ENCODE data around the gene B4GALT6.

Gene B4GALT6

DNA sequence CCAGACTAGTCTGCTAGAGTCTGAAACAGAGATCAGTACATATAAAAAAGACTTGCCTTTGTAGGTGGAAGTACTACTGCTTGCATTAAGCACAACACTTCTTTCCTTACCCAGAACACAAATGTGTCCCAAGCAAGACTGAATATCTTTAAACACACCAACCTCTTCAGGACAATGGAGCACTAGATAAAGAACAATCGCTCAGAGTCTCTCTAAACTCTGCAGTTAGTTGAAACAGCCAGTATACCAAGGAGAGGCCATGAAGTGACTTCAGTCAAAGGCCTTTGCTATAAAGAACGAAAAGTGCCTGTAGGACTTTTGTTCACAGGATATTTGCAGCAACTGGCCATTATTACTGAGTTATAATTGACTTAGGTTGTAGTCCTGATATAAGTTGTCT is 9.9 kb upstream of the B4GALT6 start:
- DNase-seq (ENCODE audit: low read depth in 2 of 3, low spot score in 2 of 3) = no peak

DNA sequence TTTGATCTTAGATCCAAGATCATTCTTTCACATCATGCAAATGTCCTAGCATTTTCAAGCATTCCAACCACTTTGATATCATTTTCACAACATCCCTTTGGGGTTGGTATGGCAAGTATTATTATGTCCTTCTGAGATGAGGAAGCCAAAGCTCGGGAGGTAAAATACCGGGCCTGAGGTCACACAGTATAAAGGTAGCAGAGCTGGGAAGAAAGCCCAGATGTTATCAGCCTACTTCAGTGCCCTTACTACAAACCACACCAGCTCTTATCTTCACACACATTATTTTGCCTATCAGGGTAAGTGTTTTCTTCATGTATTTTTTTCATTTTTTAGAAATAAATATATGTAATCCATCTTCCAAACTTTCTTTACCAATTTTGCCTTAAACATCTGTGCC is 4.2 kb upstream of the B4GALT6 start:
- DNase-seq (ENCODE audit: low read depth in 2 of 3, low spot score in 2 of 3) = no peak

DNA sequence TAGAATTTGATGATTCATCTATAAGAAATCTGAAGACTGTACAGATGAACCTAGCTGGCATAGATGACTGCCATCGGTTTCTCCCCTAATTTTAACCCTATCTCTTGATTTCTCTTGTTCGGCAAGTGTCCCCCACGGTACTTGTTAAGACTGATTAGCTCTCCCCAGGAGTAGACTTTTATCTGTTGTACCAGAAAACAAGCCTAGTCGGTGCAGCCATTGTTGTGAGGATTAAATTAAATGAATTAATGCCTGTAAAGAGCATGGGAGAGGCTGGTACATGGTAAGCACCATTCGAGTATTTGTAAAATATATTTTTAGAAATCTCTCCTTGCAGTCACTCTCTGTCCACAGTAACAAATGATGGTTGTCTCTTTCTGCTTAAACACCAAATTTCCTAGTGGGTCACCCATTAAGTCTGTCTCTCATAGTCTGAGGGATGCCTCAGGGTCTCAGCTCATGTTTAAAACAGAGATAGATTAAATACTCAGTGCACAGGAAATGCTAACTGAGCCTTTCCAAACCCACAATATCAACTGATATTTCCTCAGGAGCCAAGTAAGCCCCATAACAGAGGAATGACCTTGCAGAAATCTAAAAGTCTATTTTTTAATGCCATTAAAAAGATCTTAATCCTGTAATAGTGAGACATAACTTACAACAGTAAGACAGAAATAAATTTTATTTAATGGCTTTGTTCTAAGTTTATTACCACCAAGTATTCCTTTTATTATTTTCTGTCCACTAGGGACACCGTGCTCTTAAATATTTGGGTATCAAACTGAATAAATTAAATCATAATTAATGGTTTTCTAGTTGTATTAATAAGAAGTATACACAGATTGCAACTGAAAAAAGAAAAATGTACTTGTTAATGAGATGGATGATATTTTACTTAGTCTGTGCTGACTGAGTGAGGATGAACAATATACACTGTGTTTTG is 2.9 kb upstream of the B4GALT6 start:
- no peak for DNase-seq (ENCODE audit: low read depth in 2 of 3, low spot score in 2 of 3)

DNA sequence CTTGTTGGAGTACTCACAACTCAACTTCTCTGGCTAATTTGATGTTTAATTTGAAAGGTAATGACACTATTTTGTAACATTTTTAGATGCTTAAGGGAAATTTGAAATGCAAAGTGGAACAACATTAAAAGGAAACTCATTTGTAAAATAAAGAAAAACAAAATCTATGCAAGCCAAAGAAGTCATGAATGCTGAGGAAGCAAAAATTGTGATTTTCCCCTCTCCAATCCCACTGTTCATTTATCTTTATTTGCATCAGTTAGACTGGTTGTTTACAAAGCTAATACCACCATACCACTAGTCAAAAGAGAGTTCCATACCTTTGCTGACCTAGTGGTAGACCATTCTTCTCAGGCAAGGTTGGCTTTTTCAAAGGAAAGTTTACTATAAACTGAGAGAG is 2.2 kb upstream of the B4GALT6 start:
- DNase-seq (ENCODE audit: low read depth in 2 of 3, low spot score in 2 of 3) = no peak

DNA sequence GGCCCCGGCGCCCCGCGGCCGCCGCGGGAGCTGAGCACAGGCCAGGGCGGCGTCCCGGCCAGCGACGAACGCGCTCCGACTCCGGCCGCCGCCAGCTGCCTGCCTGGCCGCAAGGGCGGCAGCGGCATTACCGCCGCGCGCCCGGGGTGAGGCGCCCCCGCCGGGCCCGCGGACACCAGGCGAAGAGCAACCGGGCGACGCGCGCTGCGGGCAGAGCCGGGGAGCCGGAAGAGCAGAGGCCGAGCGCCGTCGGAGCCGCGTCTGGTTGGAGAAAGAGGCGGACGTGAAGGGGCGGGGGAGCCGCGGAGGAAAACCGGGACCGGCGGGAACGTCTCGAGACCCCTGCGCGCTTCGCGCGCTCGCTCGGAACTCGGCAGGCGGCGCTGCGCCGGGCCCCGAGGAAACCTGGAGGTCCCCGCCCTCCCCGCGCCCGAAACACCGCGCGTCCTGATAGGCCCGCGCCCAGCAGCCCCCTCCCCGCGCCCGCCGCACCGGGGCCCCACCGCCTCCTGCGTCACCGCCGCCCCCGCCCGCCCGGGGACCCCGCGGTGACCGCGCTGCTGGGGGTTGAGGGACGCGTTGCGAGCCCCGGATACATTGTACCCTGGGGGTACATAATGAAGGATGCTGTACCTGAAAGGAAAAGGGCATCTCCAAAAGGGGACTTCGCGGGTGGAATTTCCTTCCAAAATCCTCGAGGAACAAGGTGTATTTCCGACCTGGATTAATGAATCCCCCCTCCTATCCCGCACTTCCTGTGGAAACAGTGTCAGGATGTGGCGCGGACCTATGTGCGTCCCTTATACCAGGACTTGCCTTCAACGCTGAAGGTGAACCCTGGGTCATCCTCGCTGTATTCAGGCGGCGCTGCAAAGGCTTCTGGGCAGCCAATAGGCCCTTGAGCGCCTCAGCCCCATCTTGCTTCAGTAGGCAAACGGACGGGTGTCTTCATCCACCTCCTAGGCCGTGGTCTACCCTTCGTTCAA is 1.0 kb upstream of the B4GALT6 start:
- DNase-seq (ENCODE audit: low read depth in 2 of 3, low spot score in 2 of 3) = peak; percentile 12 to 33 (median 23)

DNA sequence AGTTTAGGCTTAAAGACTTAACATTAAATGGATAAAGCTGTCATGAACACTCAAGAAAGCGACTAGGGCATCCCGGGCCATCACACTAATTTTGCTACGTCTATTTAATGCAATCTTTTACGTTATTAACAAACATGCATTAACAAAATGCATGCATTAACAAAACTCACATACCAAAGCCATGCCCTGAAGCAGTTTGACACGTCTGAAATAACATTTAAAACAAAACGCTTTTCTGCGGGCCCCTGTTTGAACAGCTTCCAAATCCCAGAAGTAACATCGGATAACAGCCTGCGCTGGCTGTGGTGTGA is 458 bp downstream of the B4GALT6 start:
- no peak for DNase-seq (ENCODE audit: low read depth in 2 of 3, low spot score in 2 of 3)

DNA sequence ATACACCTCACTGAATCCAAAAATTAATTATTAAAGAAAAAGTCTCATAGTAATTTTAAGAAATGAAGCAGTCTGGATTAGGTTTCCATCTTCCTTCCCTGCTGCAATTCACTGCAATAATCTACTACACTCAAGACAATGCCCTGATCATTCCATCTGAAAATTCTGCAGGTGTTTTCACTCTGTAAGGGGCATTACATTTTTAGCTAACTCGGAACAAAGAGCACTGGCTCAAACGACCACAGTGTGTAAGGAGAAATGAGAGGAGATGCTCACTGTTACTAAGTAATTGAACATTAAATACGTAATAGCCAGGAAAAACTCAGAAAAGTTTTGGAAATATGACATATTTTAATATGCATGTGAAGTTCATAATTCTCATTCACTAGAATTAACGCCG is 1.3 kb downstream of the B4GALT6 start:
- no peak for DNase-seq (ENCODE audit: low read depth in 2 of 3, low spot score in 2 of 3)

DNA sequence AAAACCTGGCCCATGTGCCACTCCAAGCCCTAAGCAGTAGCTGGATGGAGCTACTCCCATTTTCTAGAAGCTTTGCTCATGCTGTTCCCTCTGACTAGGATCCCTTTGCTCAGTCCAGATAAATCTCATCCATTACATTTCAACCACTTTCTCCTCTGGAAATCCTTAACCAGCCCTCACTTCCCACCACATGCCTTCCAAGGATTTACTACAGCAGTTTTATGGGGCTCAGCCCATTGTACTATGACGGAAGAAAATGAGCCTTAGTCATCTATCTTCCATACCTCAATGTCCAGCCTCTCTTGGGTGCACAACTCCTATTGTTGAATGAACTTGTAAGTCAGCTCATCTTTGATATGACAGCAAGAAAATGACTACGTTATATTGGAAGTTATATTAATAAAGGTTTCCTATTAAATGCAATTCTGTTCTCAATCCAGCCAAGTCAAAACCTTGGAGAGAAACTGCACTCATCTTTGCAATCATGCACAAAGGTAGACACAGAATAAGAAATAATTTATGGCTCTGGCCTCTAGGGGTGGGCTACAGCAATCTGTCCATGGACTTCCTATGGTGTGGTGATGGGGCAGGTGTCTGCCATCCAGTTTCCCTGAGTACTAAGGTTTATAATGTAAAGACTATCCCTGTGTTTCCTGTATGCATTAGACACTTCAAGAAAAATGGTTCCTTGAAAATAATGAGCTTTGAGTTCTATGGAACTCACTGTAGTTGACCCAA is 3.4 kb downstream of the B4GALT6 start:
- no peak for DNase-seq (ENCODE audit: low read depth in 2 of 3, low spot score in 2 of 3)

DNA sequence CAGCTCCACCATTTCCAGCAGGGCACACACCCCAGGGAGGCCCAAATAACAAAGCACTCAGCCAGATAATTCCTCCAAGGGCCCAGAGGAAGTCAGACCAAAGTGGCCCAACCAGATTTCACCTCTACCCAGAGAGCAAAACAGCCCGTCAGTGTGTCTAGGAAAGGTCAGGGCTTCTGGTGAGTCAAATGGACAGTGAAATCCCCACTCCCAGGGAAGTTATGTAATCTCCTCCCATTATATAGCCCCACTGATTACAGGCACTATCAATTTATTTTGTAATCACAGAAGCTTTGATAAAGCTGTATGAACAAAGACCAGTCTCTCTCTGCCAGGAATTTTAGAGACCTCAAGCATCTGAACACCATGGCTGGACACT is 4.0 kb downstream of the B4GALT6 start:
- no peak for DNase-seq (ENCODE audit: low read depth in 2 of 3, low spot score in 2 of 3)

DNA sequence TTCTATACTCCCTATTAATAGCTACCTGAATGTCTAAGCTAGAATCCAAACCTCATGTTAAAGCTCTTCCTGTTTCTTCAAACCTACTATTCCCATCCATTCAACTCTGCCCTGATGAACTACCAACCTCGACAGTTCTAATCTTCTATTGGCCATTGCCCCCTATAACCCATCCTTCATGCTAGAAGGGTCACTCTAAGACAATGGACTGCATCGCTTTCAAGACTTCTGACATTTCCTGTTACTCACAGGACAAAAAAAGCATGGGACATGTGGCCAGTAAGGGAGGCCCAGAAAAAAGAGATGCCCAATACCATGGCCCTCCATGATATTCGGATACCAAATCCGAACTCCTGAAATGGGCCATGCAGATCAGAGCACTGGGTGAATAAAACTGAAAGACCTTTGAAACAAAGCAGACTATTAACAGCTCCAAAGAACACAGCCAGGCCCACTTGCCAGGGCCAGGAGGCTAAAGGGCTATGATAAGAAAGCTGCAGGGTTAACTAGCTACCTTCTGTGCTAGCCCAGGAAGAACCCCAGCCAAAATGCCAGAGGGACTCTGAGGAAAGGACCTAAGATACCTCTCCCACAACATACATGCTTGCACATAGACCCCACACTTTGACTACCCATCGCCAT is 4.5 kb downstream of the B4GALT6 start:
- DNase-seq (ENCODE audit: low read depth in 2 of 3, low spot score in 2 of 3) = no peak

DNA sequence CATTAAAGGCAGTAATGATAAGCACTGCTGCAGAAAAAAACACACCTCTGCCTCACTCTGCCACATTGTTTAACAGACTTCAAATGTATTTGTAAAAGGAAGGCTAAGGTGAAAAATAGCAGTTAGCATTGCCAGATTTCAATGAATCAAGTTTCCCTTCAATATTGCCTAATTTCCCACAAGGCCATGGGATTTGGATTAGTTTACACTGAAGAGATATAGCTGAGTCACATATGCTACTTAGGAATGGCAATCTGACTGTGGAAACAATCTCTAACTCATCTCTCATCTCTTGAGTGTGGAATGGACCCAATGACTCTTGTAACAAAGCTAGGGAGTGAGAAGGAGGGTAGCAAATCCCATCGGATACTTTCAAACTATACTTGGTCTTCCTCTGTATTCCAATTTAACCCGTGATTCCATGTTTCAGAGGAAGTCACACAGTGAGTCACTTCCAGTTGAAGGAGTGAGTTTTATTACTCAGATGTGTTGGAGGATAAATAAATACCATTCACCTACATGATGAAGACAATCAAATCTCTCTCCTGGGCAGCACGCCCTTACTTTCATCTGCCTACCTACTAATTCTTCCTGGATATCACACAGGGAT is 5.1 kb downstream of the B4GALT6 start:
- no peak for DNase-seq (ENCODE audit: low read depth in 2 of 3, low spot score in 2 of 3)

DNA sequence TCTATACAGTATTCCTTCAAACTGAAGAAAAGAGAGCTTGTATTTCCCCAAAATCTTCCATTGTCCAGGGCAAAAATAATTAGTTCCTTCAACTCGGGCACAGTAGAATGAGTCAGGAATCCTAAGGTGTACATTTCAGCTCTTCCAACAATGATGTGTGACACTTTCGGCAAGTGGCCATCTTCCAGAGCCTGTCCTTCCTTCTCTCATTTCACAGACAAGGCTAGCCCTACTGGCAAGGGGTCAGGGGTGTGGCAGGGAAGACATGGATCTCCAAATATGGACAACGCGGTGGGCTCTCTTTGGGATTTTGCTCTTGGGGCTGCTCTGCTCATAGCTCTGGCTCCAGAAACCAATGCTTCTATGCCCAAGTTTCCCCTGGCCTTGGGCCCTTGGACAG is 6.0 kb downstream of the B4GALT6 start:
- no peak for DNase-seq (ENCODE audit: low read depth in 2 of 3, low spot score in 2 of 3)

DNA sequence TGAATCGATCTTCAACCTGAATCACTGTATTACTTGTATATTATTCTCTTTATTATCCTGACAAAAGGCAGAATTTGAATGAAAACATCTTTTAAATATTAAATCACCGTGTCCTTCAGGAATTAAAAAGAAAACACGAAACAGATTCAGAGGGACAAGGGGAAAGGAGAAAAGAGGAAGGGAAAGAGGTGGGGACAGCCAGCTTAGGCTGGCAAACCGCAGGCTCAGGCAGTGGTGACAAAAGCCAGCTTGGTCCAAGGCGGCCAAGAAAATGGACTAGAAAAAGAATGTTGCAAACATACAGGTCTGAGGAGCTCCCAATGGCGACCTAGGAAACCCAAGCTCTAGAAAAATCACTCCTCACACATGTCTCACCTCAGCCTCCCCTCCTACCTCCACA is 6.8 kb downstream of the B4GALT6 start:
- DNase-seq (ENCODE audit: low read depth in 2 of 3, low spot score in 2 of 3) = no peak

DNA sequence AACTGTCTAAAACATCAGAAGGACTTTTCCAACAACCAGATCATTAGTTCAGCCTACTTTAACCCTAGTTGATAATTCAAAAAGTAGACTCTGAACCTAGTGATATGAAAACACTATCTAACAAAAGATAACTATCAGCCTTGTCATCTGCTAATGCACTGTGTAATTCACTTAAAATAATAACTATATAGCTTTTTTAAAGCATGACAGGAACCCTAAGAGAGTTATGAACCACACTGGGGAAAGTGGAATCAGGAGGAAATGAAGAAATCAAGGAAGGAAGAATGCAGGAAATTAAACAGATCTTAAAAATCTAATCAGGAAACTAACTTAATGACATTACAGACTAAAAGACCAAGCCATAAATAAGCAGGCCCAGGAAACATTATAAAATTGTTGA is 9.0 kb downstream of the B4GALT6 start:
- DNase-seq (ENCODE audit: low read depth in 2 of 3, low spot score in 2 of 3) = no peak

DNA sequence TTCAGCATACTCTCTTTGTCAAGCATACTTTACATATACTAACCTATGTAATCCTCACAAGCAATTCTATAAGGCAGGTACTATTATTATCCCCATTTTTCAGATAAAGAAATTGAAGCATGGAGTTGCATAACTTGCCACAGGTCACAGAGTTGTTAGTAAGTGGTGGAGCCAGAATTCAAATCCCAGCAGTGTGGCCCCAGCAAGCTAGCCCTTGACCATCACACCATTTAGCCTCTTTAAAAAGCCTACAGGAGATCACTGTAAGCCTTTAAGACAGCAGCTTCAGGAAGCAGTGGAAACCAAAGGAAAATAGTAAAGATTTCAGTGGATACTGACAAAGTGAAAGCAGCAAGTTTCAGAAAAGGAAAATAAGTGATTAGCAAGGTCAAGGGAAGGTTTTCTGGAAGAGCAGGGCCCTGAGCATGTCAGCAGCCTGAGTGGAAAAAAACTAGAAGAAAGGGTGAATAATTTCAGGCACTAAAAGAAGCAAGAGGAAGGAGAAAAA is 11.7 kb downstream of the B4GALT6 start:
- no peak for DNase-seq (ENCODE audit: low read depth in 2 of 3, low spot score in 2 of 3)

DNA sequence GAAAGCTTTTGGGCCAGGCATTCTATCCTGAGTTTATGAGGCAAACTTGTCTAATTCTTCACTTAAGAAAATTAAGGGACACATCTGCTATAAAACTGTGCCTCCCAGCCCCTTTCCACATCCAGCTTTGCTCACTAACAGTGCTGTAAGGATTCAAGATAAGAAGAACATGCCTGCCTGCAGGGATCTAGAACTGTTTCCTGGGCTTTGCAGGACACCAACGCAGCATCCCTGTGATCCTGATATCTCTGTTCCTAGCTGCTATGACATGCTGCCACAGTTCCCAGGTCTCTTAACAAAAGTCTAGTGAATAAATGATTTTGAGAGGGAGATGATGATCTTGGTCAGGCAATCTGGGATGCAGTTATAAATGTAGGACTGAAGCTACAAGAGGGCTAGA is 12.4 kb downstream of the B4GALT6 start:
- no peak for DNase-seq (ENCODE audit: low read depth in 2 of 3, low spot score in 2 of 3)

DNA sequence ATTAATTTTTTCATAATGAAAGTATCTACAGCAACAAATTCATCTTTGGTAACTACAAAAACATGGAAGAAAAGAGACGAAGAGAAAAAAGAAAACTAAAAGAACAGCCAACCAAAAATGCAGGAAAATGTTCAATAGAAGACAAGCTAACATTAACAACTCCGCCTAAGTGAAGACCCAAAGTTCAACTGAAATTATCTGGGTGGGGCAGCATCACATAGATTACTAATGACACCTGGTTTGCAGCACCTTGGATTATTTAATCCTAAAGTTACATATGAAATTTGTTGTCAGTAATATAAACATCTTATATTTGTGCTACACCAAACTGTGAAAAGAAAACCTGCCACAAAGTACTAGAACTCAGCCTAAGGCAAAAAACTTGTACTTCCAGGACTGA is 14.8 kb downstream of the B4GALT6 start:
- no peak for DNase-seq (ENCODE audit: low read depth in 2 of 3, low spot score in 2 of 3)

DNA sequence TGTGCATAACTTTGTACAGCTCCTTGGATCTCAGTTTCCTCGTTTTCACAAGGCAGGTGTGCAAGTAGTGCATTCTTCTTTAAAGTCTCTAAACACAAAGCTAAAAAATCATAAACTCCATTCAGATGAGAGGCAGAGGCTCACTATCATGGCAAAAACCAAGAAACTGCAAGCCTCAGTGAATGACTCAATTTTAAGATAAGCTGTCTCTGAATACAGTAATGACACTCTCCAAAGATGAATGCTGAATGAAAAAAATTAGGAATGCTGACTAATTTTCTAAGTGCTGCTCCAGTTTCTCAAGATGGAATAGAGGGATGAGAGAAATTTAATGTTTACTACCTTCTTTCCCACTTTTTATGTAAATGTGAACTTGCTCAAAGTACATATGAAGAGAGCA is 17.2 kb downstream of the B4GALT6 start:
- no peak for DNase-seq (ENCODE audit: low read depth in 2 of 3, low spot score in 2 of 3)

DNA sequence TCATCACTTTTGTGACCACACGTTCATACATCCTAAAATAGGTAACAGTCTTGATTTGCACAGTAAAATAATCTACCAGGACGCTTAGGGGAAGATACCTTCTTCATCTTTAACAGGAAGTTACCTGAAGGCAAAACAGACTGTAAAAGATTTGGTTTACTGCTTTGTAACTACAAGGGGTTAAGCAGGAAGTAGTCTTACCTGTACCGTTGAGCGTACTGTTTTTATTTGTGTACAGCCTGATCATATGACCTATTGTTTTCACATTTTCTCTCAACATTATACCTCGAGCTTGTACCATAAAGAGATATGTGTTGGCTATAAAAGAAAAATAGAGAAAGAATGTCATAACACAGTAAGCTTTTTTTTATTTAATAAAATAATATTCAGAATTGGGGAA is 18.3 kb downstream of the B4GALT6 start:
- DNase-seq (ENCODE audit: low read depth in 2 of 3, low spot score in 2 of 3) = no peak

DNA sequence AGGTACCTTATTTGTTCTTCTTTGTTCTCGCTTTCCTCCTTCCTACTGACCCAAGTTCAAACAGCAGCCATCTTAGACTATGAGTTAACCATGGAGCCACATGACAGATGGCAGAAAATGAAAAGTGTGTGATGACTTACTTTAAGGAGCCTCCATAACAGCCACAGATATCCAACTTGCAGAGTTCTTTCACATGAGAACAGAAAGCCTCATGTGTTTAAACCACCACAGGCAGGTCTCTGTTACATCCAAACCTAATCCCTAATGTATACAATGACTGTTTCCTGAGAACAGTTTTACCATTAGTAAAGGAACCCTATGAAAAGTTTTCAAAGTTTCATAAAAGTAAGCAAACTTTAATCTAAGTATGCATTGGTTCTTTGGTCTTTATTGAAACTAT is 20.3 kb downstream of the B4GALT6 start:
- no peak for DNase-seq (ENCODE audit: low read depth in 2 of 3, low spot score in 2 of 3)
